ENCODE measurements around the gene ATP1A1.

Gene ATP1A1

GRCh38 chr1:116372191-116372590, 853 bp upstream of the ATP1A1 start:
- no peak for DNase-seq (ENCODE audit: low spot score)

DNA sequence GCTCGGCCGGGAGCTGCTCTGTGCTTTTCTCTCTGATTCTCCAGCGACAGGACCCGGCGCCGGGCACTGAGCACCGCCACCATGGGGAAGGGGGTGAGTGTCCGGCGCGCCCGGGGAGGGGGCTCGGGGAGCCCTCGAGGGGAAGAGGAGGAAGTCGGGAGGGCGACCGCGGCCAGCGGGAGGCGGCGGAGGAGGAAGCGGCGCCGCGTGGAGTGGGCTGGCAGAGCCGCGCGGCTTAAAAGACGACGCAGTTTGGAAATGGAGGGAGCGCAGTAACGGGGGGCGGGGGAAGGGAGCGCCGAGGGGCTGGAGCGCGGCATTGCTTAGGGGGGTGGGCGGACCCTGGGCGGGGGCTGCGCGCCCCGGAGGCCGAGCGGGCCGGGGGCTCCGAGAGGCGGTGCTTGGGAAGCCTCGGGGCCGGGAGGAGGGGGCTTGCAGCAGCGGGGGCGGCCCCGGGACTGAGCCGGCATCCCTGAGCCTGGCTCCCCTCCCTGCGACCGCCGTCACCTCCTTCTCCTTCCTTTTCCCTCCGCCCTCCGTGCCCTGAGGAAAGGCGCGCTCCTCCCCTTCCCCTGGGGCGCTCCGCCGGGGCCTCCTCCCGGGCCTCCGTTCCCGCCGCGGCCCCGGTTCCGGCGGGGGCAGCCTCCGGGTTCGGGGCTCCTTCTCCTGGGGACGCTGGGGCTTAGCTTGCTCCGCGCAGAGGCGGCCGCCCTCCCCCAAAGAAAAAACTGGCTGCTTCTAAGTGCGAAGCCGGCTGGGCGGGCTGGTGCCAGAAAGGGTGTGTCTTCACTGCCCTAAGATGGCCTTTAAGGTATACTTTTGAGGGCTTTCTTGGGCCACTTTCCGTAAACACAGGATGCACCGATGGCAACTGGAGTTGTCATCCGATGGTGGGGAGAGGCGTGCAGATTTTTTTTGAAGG, 648 bp downstream of the ATP1A1 start:
- DNase-seq (ENCODE audit: low spot score) = peak; percentile 54

GRCh38 chr1:116374353-116375147, 1.5 kb downstream of the ATP1A1 start:
- DNase-seq (ENCODE audit: low spot score) = peak; percentile 32

DNA sequence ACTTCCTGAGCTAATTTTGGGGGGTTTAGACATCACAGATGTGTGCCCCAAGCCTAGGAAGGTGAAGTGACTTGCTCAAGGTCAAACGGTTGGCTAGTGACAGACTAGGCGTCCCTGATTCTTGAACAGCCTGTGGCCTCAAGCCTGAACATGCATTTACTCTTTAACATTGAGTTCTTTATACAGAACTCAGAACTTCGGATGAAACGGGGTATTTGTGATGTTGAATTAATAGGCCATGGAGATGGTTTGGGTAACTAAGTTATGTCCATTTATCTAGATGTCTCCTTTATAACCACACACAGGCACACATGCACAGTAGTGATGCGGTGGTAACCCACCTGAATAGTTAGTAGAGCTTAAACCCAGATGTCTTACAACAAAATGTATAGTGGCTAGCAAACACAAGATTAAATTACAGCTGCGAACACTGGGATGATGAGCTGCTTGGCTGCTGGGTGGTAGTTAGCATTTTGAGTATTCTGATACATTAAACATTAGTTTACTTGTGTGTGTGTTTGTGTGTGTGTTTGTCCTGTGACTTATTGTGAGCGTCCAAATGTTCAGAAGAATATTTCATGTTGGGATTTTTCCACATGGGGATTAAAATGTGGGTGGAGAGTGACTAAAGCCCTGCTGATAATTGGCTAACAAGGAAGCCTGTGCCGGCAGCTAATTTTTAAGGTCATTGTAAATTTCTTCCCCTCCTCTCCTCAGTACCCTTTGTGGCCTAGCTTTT, 2.3 kb downstream of the ATP1A1 start:
- no peak for DNase-seq (ENCODE audit: low spot score)

DNA sequence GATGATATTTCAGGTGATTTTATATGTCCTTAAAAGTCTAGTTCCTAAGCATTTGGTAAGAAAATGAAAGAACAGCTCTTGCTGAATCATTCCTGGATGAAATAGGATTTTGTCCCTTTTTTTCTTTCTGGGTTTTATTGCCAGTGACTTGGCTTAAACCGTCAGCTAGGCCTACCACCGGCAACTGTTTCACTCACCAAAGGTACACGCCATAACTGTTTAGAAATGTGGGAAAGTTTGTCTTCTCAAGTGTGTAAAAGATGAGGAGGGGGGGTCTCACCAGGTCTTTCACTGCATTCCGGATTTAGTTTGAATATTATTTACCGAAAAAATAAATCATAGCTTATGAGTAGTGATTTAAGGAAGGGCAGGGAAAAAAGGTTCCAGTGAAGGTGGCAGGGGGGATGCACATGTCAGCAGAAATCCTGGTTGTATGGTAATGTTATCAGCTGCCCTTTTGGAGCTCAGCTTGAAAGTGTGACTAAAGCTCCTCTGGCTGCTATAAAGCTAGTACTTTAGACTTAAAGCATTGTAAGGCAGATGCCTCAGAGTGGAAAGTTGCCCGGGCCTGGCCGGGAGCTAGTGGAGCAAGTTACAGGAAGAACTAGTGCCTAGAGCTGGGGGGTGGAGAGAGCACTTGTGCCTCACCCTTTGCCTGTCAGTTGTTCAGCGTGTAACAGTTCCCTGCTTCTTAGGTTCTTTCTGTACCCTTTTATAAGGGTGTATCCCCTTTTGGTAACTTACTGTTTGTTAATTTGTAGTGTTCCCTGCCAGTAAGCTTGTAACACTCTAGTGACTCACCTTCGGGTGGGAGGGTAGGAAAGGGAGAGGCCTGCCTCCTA, 3.1 kb downstream of the ATP1A1 start:
- peak; percentile 37 for DNase-seq (ENCODE audit: low spot score)

DNA sequence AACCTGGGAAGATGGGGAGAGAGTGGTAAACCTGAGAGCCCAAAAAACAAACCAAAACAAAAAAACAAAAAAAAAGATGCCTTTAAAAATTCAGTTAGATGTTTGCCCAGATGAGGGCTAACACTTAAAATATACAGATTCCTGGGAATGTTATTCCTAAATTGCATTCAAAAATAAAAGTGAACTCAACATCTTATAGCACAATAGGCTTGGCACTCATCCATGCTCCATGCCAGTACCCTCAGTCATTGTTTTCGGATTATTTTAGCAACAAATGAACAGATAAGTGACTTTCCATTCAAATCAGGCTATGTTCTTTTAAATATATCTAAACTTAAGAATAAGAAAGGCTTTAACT, 3.7 kb downstream of the ATP1A1 start:
- DNase-seq (ENCODE audit: low spot score) = no peak

GRCh38 chr1:116377541-116378529, 4.8 kb downstream of the ATP1A1 start:
- DNase-seq (ENCODE audit: low spot score) = peak; percentile 54

DNA sequence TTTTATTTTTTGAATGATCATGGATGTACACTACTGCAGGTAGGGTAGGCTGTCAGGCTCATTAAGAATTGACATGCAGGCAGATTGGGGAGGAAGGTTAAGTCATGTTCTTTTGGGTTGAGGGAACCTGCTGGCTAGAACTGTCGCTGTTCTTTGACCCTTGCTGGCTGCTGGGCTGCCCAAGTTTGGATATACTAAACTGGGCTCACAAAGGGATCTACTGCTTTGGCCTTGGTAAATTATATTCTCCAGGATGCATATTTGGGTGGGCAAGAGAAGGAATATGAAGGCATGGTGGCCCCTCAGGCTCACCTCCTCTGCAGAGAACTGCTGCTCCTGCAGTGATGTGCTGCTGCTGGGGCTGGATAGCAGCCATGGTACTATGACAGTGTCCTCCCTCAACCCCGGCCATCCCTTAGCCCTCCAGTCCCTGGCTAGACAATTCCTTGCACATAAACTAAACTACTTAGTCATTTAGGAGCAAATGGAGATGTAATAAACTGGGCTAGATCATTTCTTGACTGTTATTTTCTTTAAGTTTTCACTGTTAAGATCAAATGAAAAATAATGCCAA, 6.1 kb downstream of the ATP1A1 start:
- no peak for DNase-seq (ENCODE audit: low spot score)

DNA sequence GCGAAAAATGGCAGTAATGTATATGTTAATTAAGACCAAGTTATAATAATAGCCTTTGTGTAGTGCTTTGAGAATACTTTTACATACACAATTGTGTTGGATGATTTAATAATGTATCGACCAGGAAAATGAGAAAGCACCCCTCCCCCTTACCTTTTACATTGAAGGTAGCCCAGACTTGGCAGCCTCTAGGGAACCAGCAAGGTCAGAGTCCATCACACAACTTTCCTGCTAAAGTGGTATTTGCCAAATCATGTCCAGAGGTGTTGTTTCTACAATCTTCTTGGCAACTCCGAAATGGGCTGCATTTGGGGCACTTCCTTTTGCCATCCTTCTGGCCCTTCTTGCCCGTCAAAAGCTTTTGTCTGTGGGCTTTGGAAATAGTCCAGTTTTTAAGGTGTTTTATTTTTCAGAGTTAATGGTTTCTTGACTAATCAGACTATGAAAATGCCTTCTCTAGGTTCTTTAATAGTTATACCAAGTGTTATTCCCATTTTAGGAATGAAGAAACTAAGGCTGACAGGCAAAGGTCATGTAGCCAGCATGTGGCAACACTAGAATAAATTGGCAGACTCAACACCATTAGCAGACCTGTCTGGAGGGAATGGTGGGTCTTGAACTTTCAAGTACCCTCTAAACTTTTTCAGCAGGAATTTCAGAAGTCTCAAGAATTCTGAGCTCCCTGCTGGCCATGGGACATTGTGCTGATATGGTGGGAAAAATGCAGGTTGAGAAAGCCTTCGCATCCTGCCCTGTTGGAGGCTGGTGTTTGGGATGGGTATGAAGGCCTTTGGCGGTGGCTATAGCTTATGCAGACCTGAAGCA, 6.8 kb downstream of the ATP1A1 start:
- no peak for DNase-seq (ENCODE audit: low spot score)

- no peak for DNase-seq (ENCODE audit: low spot score)
Measured at GRCh38 chr1:116380499-116381242, 7.6 kb downstream of the ATP1A1 start.

- DNase-seq (ENCODE audit: low spot score) = no peak
Measured at GRCh38 chr1:116382321-116382720, 9.3 kb downstream of the ATP1A1 start.

- DNase-seq (ENCODE audit: low spot score) = no peak
Measured at GRCh38 chr1:116382857-116383483, 9.9 kb downstream of the ATP1A1 start.

DNA sequence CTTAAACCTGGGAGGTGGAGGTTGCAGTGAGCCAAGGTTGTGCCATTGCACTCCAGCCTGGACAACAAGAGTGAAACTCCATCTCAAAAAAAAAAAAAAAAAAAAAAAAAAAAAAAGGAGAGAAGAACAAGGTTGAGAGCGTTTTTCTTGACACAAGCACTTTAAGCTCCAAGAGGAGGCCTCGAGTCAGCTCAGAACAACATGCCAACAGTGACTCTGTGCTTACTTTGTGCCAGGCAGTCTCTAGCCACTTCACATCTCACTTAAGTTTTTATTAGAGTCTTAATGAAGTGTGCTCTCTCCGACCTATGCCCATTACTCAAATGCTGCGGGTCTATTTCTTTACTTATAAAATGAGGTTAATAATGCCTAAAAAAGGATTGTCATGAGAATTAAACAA, 13.0 kb downstream of the ATP1A1 start:
- DNase-seq (ENCODE audit: low spot score) = no peak

GRCh38 chr1:116387551-116387950, 14.5 kb downstream of the ATP1A1 start:
- no peak for DNase-seq (ENCODE audit: low spot score)

GRCh38 chr1:116388122-116388521, 15.1 kb downstream of the ATP1A1 start:
- no peak for DNase-seq (ENCODE audit: low spot score)

GRCh38 chr1:116389013-116389412, 16.0 kb downstream of the ATP1A1 start:
- no peak for DNase-seq (ENCODE audit: low spot score)

- DNase-seq (ENCODE audit: low spot score) = no peak
Measured at GRCh38 chr1:116389686-116390085, 16.6 kb downstream of the ATP1A1 start.

DNA sequence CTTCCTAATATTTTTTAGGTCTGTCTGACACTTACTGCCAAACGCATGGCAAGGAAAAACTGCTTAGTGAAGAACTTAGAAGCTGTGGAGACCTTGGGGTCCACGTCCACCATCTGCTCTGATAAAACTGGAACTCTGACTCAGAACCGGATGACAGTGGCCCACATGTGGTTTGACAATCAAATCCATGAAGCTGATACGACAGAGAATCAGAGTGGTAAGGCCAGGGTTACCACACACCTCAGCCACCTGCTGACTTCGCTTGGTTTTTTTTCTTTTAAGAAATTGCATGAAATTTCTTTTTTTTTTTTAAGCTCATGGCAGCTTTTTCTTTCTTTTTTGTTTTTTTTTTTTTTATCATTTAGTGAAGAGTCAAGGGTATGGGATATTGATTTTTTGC, 17.2 kb downstream of the ATP1A1 start:
- DNase-seq (ENCODE audit: low spot score) = peak; percentile 41

Measured in CD4-positive, alpha-beta T cell treated with Interleukin-6 at 100 ng/mL for 8 hours (primary cell).